H7 (cell line): ENCODE measurements around the gene DRGX. TPM values are rescaled to one million over a fixed set of nuclear protein-coding genes. Genes with fewer than 3 reads are reported as not detected.

Experiments
- DNase-seq: peaks from one replicate; pipeline ENCODE4 v3.0.0; 2012
- H3K27me3 ChIP-seq: 2 replicates; pipeline ENCODE4 v1.6.0; 2011; ENCODE audit warnings: mild to moderate bottlenecking, low read length; ENCODE audit not compliant: control insufficient read depth, insufficient read depth
- H3K36me3 ChIP-seq: replicated peaks from 2 replicates; pipeline ENCODE4 v1.5.1; 2011; ENCODE audit warnings: low read length; ENCODE audit not compliant: control insufficient read depth, insufficient read depth
- H3K4me3 ChIP-seq: 2 replicates; pipeline ENCODE4 v1.5.1; 2011; ENCODE audit warnings: low read depth, mild to moderate bottlenecking, control low read depth, low read length, moderate library complexity; ENCODE audit not compliant: insufficient read depth
- total RNA-seq: library from RNA; depleted of rRNA; stranded (reverse); fragments of >200 nt; shearing (Covaris generic); gene quantifications from 2 replicates; pipeline ENCODE4 v1.2.3, GENCODE V29; 2014

DRGX gene
- total RNA-seq, 1 experiment from 2014 or later, result not detected

GRCh38 chr10:49354593-49354992 is 41.3 kb downstream of the DRGX start:
- Histone ChIP-seq H3K27me3 (no peaks in the 10 kb centered on the region), H3K4me3 (no peak overlapping the region), H3K36me3 (no peaks in the 10 kb centered on the region)
- no peak for DNase-seq

GRCh38 chr10:49353895-49354566 is 41.9 kb downstream of the DRGX start:
- no peaks in the 10 kb centered on the region for H3K36me3 ChIP-seq

GRCh38 chr10:49353026-49353894 is 42.6 kb downstream of the DRGX start:
- Histone ChIP-seq H3K36me3 (no peaks in the 10 kb centered on the region), H3K27me3 (no peaks in the 10 kb centered on the region), H3K4me3 (no peak overlapping the region)
- DNase-seq, result no peak

More at GRCh38 chr10:49353895-49354566, 41.9 kb downstream of the DRGX start:
- Histone ChIP-seq H3K4me3 (no peak overlapping the region), H3K27me3 (no peaks in the 10 kb centered on the region)
- DNase-seq, result no peak

- no peak for DNase-seq
- no peaks in the 10 kb centered on the region for H3K36me3 ChIP-seq
- no peaks in the 10 kb centered on the region for H3K27me3 ChIP-seq
- H3K4me3 ChIP-seq, result no peak overlapping the region
Measured at GRCh38 chr10:49352323-49352722, 43.6 kb downstream of the DRGX start.

- no peak for DNase-seq
- no peaks in the 10 kb centered on the region for H3K36me3 ChIP-seq
Measured at GRCh38 chr10:49351669-49352068, 44.2 kb downstream of the DRGX start.

GRCh38 chr10:49350846-49351532 is 44.9 kb downstream of the DRGX start:
- no peaks in the 10 kb centered on the region for H3K27me3 ChIP-seq
- no peak overlapping the region for H3K4me3 ChIP-seq
- no peak for DNase-seq
- no peaks in the 10 kb centered on the region for H3K36me3 ChIP-seq

More at GRCh38 chr10:49351669-49352068, 44.2 kb downstream of the DRGX start:
- no peak overlapping the region for H3K4me3 ChIP-seq
- no peaks in the 10 kb centered on the region for H3K27me3 ChIP-seq

GRCh38 chr10:49350138-49350537 is 45.8 kb downstream of the DRGX start:
- Histone ChIP-seq H3K36me3 (no peaks in the 10 kb centered on the region), H3K27me3 (no peaks in the 10 kb centered on the region), H3K4me3 (no peak overlapping the region)
- DNase-seq, result no peak

- Histone ChIP-seq H3K27me3 (no peaks in the 10 kb centered on the region), H3K36me3 (no peaks in the 10 kb centered on the region), H3K4me3 (no peak overlapping the region)
- DNase-seq, result no peak
Measured at GRCh38 chr10:49349390-49349789, 46.5 kb downstream of the DRGX start.

- DNase-seq, result no peak
- no peak overlapping the region for H3K4me3 ChIP-seq
Measured at GRCh38 chr10:49348593-49348992, 47.3 kb downstream of the DRGX start.

GRCh38 chr10:49347827-49348226 is 48.1 kb downstream of the DRGX start:
- no peaks in the 10 kb centered on the region for H3K36me3 ChIP-seq
- H3K27me3 ChIP-seq, result no peaks in the 10 kb centered on the region
- no peak overlapping the region for H3K4me3 ChIP-seq
- no peak for DNase-seq

More at GRCh38 chr10:49348593-49348992, 47.3 kb downstream of the DRGX start:
- no peaks in the 10 kb centered on the region for H3K27me3 ChIP-seq
- no peaks in the 10 kb centered on the region for H3K36me3 ChIP-seq

- Histone ChIP-seq H3K27me3 (no peaks in the 10 kb centered on the region), H3K36me3 (no peaks in the 10 kb centered on the region), H3K4me3 (no peak overlapping the region)
- DNase-seq, result no peak
Measured at GRCh38 chr10:49347342-49347741, 48.5 kb downstream of the DRGX start.

- no peak for DNase-seq
- Histone ChIP-seq H3K36me3 (no peaks in the 10 kb centered on the region), H3K27me3 (no peaks in the 10 kb centered on the region), H3K4me3 (no peak overlapping the region)
Measured at GRCh38 chr10:49344840-49345239, 51.0 kb downstream of the DRGX start.

GRCh38 chr10:49338604-49339003 is 57.3 kb downstream of the DRGX start:
- H3K4me3 ChIP-seq, result no peak overlapping the region
- H3K36me3 ChIP-seq, result no peaks in the 10 kb centered on the region
- H3K27me3 ChIP-seq, result no peaks in the 10 kb centered on the region
- no peak for DNase-seq

GRCh38 chr10:49335364-49335972 is 60.4 kb downstream of the DRGX start:
- no peak for DNase-seq
- Histone ChIP-seq H3K36me3 (no peaks in the 10 kb centered on the region), H3K27me3 (no peaks in the 10 kb centered on the region), H3K4me3 (no peak overlapping the region)
